Activated CD8-positive, alpha-beta memory T cell treated with anti-CD3 and anti-CD28 coated beads, Interleukin-2, amount 50 U/mL, for 24 hours (primary cell): Measurements from ENCODE around the gene FADS2.

ENCODE experiments used
- DNase-seq: peaks from one replicate; pipeline ENCODE4 v3.0.0-alpha.2; 2020; ENCODE audit errors: extremely low read depth

The FADS2 gene

GRCh38 chr11:61905801-61906521 lies 77.9 kb downstream of the FADS2 start:
- DNase-seq, result no peak

DNA sequence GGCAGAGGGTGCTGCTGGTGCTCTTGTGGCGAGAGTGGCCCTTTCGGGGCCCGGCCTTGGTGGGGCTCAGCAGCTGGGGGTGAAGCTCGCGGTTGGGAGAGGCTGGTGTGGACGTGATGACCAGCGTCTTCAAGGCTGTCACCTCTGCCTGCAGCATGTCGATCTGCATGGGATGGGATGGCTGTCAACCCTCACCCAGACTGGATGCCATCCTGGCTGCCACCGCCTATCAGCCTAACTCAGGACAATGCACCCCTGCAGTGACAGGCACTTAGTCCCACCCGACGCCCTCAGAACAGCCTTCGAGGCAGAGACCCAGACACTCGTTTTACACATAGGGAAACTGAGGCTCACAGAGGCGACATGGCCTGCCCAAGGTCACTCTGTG lies 78.4 kb downstream of the FADS2 start:
- DNase-seq, result no peak

DNA sequence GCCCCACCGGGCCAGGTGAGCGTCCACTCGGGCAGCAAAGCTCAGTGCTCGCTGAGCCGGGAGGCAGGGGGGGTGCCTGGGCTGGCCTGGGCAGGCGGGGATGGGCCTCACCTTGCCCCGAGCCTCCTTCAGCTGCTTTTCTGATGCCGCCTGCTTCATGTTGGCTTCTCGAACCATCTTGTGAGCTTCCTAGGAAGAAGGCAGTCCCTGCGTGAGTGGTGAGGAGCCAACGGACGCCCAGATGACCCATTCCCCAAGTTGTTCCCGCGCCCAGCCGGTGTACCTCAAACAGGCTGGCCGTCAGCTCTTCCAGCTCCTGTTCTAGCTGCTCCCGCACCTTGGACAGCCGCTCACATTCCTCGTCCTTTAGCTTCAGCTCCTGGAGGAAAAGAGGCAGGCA lies 79.2 kb downstream of the FADS2 start:
- DNase-seq, result no peak

DNA sequence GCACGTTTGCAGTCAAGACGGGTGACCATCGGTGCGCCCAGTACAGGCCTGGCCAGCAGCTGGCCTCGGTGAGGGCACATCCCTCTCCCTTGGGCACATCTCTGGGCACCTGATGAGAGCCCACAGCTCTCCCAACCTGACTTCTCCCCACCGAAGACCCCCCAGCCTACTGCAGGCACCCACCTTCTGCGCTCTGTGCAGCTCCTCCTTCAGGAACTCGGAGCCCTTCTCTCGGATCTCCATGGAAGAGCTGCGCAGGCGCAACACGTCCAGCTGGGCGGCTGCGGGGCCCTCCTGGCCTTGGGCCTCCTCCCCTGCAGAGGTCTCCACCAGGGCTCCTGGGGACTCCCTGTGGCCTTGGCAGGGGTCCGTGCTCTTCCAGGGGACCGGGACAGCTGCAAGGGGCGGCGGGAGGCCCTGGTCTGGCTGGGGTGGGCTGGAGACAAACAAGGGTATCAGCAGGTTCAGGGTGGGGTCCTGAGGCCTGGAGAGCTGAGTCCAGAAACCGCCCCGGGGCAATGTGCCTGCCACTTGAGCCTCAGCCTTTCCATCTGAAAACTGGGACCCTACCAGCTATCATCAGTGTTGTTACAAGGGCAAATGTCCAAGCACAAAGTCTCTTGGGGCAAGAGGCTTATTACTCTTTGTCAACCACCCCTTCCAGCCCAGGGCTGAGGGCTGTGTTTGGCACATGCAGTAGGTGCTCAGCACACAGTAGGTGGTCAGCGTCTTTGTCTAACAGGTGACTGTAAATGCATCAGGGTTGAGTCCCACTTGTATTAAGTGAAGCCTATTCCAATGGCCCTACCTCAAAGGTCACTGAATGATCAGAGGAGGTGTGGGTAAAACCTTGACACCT lies 80.0 kb downstream of the FADS2 start:
- DNase-seq, result no peak

DNA sequence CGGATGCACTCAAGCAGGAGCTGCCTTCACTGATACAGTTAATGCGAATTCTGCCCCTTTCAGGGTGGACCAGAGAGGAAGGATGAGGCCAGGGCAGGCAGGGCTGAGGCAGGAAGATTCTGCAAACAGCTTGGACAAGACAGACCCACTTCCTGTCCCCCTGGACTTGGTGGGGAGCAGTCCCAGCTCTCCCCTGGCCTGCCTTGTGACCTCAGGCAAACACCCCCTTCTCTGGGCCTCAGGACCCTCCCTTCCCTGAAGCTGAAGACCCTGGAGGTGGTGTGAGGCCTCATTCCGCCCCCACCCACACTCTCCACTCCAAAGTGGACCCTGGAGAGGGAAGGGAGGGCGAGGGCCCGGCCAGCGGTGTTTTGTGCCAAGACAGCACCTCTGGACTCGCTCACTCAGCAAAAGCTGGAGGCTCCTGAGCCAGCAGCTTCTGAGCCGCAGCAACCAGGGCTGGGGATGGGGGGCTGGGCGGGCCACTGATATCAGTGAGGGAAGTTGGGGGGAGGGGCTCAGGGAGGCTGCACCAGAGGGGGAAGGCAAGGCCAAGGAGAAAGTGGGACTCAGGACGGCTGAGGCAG lies 80.7 kb downstream of the FADS2 start:
- DNase-seq, result no peak

GRCh38 chr11:61910187-61911127 lies 82.4 kb downstream of the FADS2 start:
- no peak for DNase-seq

GRCh38 chr11:61911128-61911700 lies 83.1 kb downstream of the FADS2 start:
- no peak for DNase-seq

DNA sequence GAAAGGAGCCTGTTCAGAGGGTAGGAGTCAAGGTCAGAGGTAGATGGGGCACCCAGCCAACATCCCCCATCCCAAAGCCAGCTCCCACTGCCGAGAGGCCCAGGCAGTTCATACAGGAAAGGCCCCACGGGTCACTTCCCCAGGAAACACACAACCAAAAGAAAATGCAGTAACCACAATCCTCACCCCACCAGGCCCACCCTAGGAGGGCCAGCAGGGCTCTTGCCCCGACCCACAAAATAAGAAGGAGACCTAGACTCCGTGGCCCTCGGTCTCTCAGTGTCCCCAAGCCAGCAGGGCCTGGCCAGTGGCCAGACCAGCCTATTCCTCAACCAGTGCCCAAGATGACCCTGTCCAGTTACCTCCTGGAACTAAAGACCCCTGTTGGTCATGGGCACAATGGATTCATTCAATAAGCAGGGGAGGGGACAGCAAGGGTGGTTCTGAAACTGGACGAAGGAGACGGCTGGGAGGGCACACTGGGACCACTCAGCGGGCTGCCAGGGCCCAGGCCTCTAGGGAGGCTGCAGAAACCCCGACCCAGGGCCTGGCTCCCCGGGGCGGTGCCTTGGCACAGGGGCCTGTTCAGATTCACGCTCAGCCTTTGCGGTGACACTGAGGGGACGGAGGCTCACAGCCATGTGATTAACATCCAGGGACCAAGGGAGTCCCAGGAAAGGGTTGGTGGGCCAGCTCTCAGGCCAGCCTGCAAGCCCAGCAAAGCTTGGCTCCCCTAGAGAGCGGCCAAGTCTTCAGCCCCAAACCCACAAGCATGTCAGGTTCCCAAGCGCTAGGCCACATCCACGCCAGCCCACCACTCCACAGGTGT lies 83.8 kb downstream of the FADS2 start:
- DNase-seq, result no peak

DNA sequence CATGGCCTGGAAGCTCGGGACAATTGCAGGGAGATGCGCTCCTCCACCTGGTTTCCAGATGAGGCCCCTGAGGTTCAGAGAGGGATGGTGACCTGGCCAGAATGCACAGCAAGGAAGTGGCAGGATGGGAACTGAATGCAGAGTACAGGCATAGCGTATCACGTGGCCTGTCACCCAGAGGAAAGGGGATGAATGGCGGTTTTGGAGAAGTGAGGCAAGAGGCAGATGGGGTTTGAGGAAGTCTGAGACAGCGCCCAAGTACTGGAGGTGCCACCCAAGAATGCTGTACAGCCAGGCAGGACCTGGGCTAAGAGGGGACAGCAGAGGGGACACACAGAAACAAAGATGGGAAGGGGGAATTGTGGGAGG lies 84.4 kb downstream of the FADS2 start:
- DNase-seq, result no peak

DNA sequence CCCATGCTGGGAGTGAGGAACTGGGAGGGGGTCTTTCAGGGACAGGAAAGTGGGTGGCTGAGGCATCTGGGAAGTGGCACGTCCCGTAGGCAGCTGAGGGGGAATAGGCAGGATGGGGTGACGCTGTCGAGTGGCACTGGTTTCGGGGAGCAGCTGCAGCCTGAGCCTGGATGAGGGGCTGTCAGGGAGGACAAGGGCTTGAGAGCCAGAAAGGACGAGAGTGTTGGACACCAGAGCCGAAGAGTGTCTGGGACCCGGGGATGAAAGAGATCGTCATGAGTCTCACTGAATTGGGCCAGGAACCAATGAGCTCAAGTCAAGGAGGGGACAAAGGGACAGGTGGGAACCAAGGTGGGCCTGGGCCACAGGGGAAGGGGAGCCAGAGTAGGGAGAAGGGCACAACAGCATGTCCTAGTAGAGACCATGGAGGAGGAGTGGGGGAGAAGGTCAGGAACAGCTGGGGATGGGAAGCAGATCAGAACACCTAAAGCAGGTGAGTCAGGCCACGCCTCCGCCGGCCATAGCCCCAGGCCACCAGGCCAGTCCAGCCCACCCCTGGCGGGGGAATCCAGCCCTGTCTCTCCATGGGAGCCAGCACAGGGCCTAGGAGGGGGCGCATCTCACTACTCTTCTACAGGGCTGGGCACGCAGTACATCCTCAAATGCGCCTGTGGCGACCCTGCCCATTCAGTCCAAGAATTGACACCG lies 85.0 kb downstream of the FADS2 start:
- DNase-seq, result no peak

DNA sequence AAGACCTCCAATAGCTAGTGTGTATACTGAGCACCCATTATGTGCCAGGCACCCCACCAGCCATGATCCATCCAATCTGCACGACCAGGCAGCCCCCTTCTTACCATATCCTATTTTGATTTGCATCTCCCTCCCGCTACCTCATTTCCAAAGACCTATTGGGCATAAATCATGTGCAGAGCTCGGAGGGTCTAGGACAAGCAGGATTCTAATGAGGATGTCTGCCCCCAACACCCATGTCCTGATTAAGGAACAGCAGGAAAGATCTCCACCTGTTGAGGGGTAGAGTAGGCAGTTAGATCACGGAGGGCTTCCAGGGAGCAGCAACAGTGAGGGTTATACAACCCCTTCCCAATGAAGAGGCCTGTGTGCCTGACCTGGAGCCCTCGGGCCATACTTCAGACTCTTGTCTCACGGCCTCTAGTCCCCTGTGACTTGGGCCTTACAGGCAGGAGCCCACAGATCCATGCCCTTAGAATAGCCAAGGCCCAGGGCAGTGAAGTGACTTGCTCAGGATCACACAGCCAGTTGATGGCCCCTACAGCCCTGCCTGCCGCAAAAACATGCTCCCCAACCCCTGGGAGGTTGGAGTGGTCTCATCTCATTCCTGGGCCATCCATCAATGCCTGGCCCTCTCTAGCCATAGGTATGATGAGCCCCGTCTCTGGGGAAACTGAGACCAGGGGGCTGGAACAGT lies 85.7 kb downstream of the FADS2 start:
- DNase-seq, result no peak

- DNase-seq, result no peak
These were observed 86.5 kb downstream of the FADS2 start for GRCh38 chr11:61914471-61915171.

GRCh38 chr11:61916737-61917333 lies 88.7 kb downstream of the FADS2 start:
- DNase-seq, result no peak
